Endothelial cell (in vitro differentiated cells): ENCODE measurements around the gene HCFC2. TPM values are rescaled to one million over a fixed set of nuclear protein-coding genes. Genes with fewer than 3 reads are reported as not detected.

Experiments used
- DNase-seq: peaks from one replicate; pipeline ENCODE4 v3.0.0; 2021; ENCODE audit warnings: low spot score
- H3K27ac Mint-ChIP-seq: one replicate; pipeline ENCODE4 v1.8.0; 2021; ENCODE audit warnings: mixed read lengths, inconsistent platforms; ENCODE audit not compliant: unreplicated experiment
- H3K27me3 Mint-ChIP-seq: one replicate; pipeline ENCODE4 v1.8.0; 2021; ENCODE audit warnings: mild to moderate bottlenecking, moderate library complexity, mixed read lengths, inconsistent platforms; ENCODE audit not compliant: unreplicated experiment
- H3K36me3 Mint-ChIP-seq: one replicate; pipeline ENCODE4 v1.8.0; 2021; ENCODE audit warnings: mild to moderate bottlenecking, low read depth, mixed read lengths, inconsistent platforms; ENCODE audit not compliant: unreplicated experiment
- H3K4me1 Mint-ChIP-seq: one replicate; pipeline ENCODE4 v1.8.0; 2021; ENCODE audit warnings: mild to moderate bottlenecking, mixed read lengths, inconsistent platforms; ENCODE audit not compliant: unreplicated experiment
- H3K4me3 Mint-ChIP-seq: one replicate; pipeline ENCODE4 v1.8.0; 2021; ENCODE audit warnings: mild to moderate bottlenecking, mixed read lengths, inconsistent platforms; ENCODE audit not compliant: unreplicated experiment
- H3K9me3 Mint-ChIP-seq: one replicate; pipeline ENCODE4 v1.8.0; 2021; ENCODE audit warnings: mixed read lengths, inconsistent platforms; ENCODE audit not compliant: unreplicated experiment
- CTCF ChIP-seq: fragments of 200-600 bp; sonication (generic); IDR thresholded peaks from one replicate; pipeline ENCODE4 v1.5.0; 2021; ENCODE audit warnings: antibody characterized with exemption; ENCODE audit not compliant: unreplicated experiment
- total RNA-seq: library from RNA; stranded (reverse); fragmentation: NEBNext Ultra II Directional; extraction: Animal tissue kit (Norgen Biotek cat#: 25700); gene quantifications from one replicate; pipeline ENCODE4 v1.2.1, GENCODE V29; 2021; ENCODE audit not compliant: unreplicated experiment

The HCFC2 gene
- total RNA-seq, 1 donor from 2014 or later = 13.3 TPM

GRCh38 chr12:104073699-104074098 lies 9.4 kb downstream of the HCFC2 start:
- H3K4me3 Mint-ChIP-seq = no peak overlapping the region
- H3K27me3 Mint-ChIP-seq = no peaks in the 10 kb centered on the region
- no peaks in the 10 kb centered on the region for H3K9me3 Mint-ChIP-seq
- no peaks in the 10 kb centered on the region for H3K4me1 Mint-ChIP-seq
- DNase-seq = no peak
- no peak for TF ChIP-seq CTCF
- no peak overlapping the region for H3K27ac Mint-ChIP-seq
- peaks cover 12% of the 10 kb centered on the region for H3K36me3 Mint-ChIP-seq

GRCh38 chr12:104079024-104079423 lies 14.7 kb downstream of the HCFC2 start:
- no peak overlapping the region for H3K27ac Mint-ChIP-seq
- H3K36me3 Mint-ChIP-seq = peaks cover 6% of the 10 kb centered on the region
- no peak overlapping the region for H3K4me3 Mint-ChIP-seq
- no peaks in the 10 kb centered on the region for H3K27me3 Mint-ChIP-seq
- H3K9me3 Mint-ChIP-seq = no peaks in the 10 kb centered on the region
- no peak for TF ChIP-seq CTCF
- DNase-seq = no peak
- H3K4me1 Mint-ChIP-seq = no peaks in the 10 kb centered on the region

DNA sequence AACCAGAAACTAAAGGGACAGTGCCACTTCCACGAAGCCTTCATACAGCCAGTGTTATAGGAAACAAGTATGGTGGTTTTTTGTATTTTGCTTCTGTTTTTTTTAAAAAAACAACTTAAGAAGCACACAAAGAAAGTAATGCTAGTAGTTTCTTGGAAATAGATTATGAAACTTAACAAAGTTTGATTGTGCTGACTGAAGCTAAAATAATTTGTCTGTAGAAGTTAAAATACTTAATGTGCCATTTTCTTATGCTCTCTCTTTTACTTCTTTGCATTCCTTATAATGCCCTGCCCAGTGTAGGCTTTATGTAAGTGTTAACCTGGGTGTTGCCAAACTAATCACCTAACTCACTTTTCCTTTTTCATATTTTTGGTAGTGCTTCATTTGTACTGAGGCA lies 16.4 kb downstream of the HCFC2 start:
- no peak overlapping the region for H3K4me3 Mint-ChIP-seq
- TF ChIP-seq CTCF = no peak

DNA sequence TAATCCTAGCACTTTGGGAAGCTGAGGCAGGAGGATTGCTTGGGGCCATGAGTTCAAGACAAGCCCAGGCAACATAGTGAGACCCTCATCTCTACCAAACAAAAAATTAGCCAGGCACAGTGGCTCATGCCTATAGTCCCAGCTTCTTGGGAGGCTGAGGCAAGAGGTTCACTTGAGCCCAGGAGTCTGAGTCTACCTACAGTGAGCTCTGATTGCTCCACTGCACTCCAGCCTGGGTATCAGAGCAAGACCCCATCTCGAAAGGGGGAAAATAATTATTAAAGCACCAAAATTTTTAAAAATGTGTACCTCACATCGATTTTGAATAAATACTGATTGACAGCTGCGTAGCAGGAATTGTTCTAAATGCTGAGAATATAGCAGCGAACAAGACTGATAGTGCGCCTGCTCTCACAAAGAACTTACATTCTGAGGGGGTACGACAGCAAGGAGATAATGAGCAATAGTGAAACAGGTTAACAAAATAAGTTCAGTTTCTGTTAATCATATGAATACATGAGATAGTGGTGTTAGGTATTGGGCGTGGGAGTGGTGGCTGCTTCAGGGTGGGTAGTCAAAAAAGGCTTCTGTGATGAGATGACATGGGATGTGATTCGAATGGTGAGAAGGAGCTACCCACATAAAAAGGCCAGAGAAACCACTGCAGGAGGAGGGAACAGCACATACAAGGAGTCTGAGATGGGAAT lies 19.6 kb downstream of the HCFC2 start:
- H3K9me3 Mint-ChIP-seq = no peaks in the 10 kb centered on the region
- H3K27me3 Mint-ChIP-seq = no peaks in the 10 kb centered on the region
- no peak for DNase-seq
- H3K4me3 Mint-ChIP-seq = no peak overlapping the region
- H3K27ac Mint-ChIP-seq = no peak overlapping the region
- TF ChIP-seq CTCF = no peak
- H3K4me1 Mint-ChIP-seq = no peaks in the 10 kb centered on the region
- peaks cover 9% of the 10 kb centered on the region for H3K36me3 Mint-ChIP-seq

More for the DNA sequence above, 16.4 kb downstream of the HCFC2 start:
- Mint-ChIP-seq H3K4me1 (no peaks in the 10 kb centered on the region), H3K27ac (no peak overlapping the region), H3K36me3 (peaks cover 9% of the 10 kb centered on the region), H3K9me3 (no peaks in the 10 kb centered on the region), H3K27me3 (no peaks in the 10 kb centered on the region)
- no peak for DNase-seq

GRCh38 chr12:104090685-104091084 lies 26.4 kb downstream of the HCFC2 start:
- no peak for DNase-seq
- Mint-ChIP-seq H3K27me3 (no peaks in the 10 kb centered on the region), H3K4me3 (no peak overlapping the region), H3K27ac (no peak overlapping the region), H3K4me1 (no peaks in the 10 kb centered on the region), H3K36me3 (peaks cover 5% of the 10 kb centered on the region), H3K9me3 (no peaks in the 10 kb centered on the region)
- no peak for TF ChIP-seq CTCF
